Measurements from ENCODE around the gene UMOD. TPM values are rescaled to one million over a fixed set of nuclear protein-coding genes. Genes with fewer than 3 reads are reported as not detected.

The UMOD gene
- polyA plus RNA-seq, 1 donor (not counting 4 experiments of a cell fraction or from before 2014, with no cell fraction given), result not detected

DNA sequence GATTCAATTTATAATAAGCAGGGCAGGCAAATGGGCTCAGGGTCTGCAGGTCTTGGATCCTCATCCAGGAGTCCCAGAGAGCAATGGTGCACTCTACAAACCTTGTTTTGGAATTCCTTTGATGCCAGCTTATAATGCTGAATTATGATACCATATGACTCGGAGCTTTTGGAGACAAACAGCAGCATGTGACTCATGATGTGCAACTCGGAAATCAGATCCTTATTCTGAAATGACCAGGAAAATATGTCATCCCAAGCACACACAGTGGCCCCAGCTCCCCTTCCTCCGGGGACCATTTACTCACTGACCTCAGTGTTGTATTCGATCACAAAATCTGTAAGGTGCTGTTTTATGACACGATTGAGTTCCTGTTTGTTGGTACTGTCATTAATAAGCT is 20.2 kb upstream of the UMOD start:
- H3K4me1 ChIP-seq (ENCODE audit: control insufficient read depth, extremely low read depth, insufficient read depth, low read length), result no peaks in the 10 kb centered on the region
- no peaks in the 10 kb centered on the region for H3K9me3 ChIP-seq (ENCODE audit: control insufficient read depth, low read depth, low read length)
- FAIRE-seq (no peak), DNase-seq (ENCODE audit: low read depth, low spot score) (no peak)
- dilution Hi-C loops (cut with MboI; ENCODE audit: extremely low pct_ligation_motif_present, low sequenced_read_pairs), result no loop called here
- no peak overlapping the region for H3K27ac ChIP-seq (ENCODE audit: control insufficient read depth, insufficient read depth, low read length)
- H3K27me3 ChIP-seq (ENCODE audit: control insufficient read depth, extremely low read depth, insufficient read depth, low read length), result no peaks in the 10 kb centered on the region
- no peak overlapping the region for H2AFZ ChIP-seq (ENCODE audit: control insufficient read depth, low read length)
- H3K79me2 ChIP-seq (ENCODE audit: control insufficient read depth, insufficient read depth, low read length), result no peaks in the 10 kb centered on the region
- H3K36me3 ChIP-seq (ENCODE audit: control insufficient read depth in 2 of 2, extremely low read depth in 1 of 2, insufficient read depth in 2 of 2, low read length in 2 of 2), result no peaks in the 10 kb centered on the region
- H4K20me1 ChIP-seq (ENCODE audit: control insufficient read depth, extremely low read depth, insufficient read depth, low read length), result no peaks in the 10 kb centered on the region
- H3K4me3 ChIP-seq (ENCODE audit: control insufficient read depth in 2 of 3, extremely low read depth in 1 of 3, insufficient read depth in 2 of 3, low read depth in 1 of 3, low read length in 3 of 3), result no peak overlapping the region
- no peak for TF ChIP-seq EZH2 (IDR thresholded peaks at IDR 0.05; ENCODE audit: low read length)
- TF ChIP-seq, protein P1, sequence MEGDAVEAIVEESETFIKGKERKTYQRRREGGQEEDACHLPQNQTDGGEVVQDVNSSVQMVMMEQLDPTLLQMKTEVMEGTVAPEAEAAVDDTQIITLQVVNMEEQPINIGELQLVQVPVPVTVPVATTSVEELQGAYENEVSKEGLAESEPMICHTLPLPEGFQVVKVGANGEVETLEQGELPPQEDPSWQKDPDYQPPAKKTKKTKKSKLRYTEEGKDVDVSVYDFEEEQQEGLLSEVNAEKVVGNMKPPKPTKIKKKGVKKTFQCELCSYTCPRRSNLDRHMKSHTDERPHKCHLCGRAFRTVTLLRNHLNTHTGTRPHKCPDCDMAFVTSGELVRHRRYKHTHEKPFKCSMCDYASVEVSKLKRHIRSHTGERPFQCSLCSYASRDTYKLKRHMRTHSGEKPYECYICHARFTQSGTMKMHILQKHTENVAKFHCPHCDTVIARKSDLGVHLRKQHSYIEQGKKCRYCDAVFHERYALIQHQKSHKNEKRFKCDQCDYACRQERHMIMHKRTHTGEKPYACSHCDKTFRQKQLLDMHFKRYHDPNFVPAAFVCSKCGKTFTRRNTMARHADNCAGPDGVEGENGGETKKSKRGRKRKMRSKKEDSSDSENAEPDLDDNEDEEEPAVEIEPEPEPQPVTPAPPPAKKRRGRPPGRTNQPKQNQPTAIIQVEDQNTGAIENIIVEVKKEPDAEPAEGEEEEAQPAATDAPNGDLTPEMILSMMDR (optimal IDR thresholded peaks at IDR 0.05 in 1 of 3, IDR thresholded peaks at IDR 0.05 in 1 of 3, conservative IDR thresholded peaks at IDR 0.05 in 1 of 3; ENCODE audit: extremely low read depth in 1 of 3, insufficient read depth in 2 of 3, low read length in 3 of 3), result no peak
- no peak overlapping the region for H3K4me2 ChIP-seq (ENCODE audit: control insufficient read depth, extremely low read depth, insufficient read depth, low read depth, low read length)
- no peak overlapping the region for H3K9ac ChIP-seq (ENCODE audit: control insufficient read depth, extremely low read depth, insufficient read depth, low read length)
- H3K9me1 ChIP-seq (ENCODE audit: control insufficient read depth, extremely low read depth, insufficient read depth, low read length), result no peaks in the 10 kb centered on the region

GRCh38 chr16:20369452-20370054 is 17.0 kb upstream of the UMOD start:
- Histone ChIP-seq H3K9ac (ENCODE audit: control insufficient read depth, extremely low read depth, insufficient read depth, low read length) (no peak overlapping the region), H3K4me2 (ENCODE audit: control insufficient read depth, extremely low read depth, insufficient read depth, low read depth, low read length) (no peak overlapping the region), H3K4me3 (ENCODE audit: control insufficient read depth in 2 of 3, extremely low read depth in 1 of 3, insufficient read depth in 2 of 3, low read depth in 1 of 3, low read length in 3 of 3) (no peak overlapping the region), H3K4me1 (ENCODE audit: control insufficient read depth, extremely low read depth, insufficient read depth, low read length) (no peaks in the 10 kb centered on the region), H3K27ac (ENCODE audit: control insufficient read depth, insufficient read depth, low read length) (no peak overlapping the region), H2AFZ (ENCODE audit: control insufficient read depth, low read length) (no peak overlapping the region), H4K20me1 (ENCODE audit: control insufficient read depth, extremely low read depth, insufficient read depth, low read length) (no peaks in the 10 kb centered on the region), H3K9me3 (ENCODE audit: control insufficient read depth, low read depth, low read length) (no peaks in the 10 kb centered on the region), H3K79me2 (ENCODE audit: control insufficient read depth, insufficient read depth, low read length) (no peaks in the 10 kb centered on the region), H3K9me1 (ENCODE audit: control insufficient read depth, extremely low read depth, insufficient read depth, low read length) (no peaks in the 10 kb centered on the region), H3K36me3 (ENCODE audit: control insufficient read depth in 2 of 2, extremely low read depth in 1 of 2, insufficient read depth in 2 of 2, low read length in 2 of 2) (no peaks in the 10 kb centered on the region), H3K27me3 (ENCODE audit: control insufficient read depth, extremely low read depth, insufficient read depth, low read length) (no peaks in the 10 kb centered on the region)
- dilution Hi-C loops (cut with MboI; ENCODE audit: extremely low pct_ligation_motif_present, low sequenced_read_pairs), result no loop called here
- TF ChIP-seq, protein P1 (optimal IDR thresholded peaks at IDR 0.05 in 1 of 3, IDR thresholded peaks at IDR 0.05 in 1 of 3, conservative IDR thresholded peaks at IDR 0.05 in 1 of 3; ENCODE audit: extremely low read depth in 1 of 3, insufficient read depth in 2 of 3, low read length in 3 of 3), result no peak
- no peak for TF ChIP-seq EZH2 (IDR thresholded peaks at IDR 0.05; ENCODE audit: low read length)
- no peak for DNase-seq (ENCODE audit: low read depth, low spot score)
- no peak for FAIRE-seq

All from keratinocyte (primary cell).